HepG2 (cell line): ENCODE results near the gene NAP1L4.

Source experiments
- CTCF ChIP-seq: sonication (generic); formaldehyde crosslinking; IDR thresholded peaks from 2 replicates; pipeline ENCODE4 v1.5.0; 2020; ENCODE audit warnings: mild to moderate bottlenecking, missing genetic modification reagents, moderate library complexity
- MLX ChIP-seq: IDR thresholded peaks from 2 replicates; pipeline ENCODE4 v1.6.1; 2016
- POLR2A ChIP-seq, 2 experiments: IDR thresholded peaks; 2 replicates each; pipeline ENCODE4 v1.6.1; 2011; ENCODE audit warnings: low read depth in 2 of 2, low read length in 2 of 2, mild to moderate bottlenecking in 1 of 2, moderate library complexity in 1 of 2; ENCODE audit not compliant: insufficient read depth in 1 of 2
- ZBTB49 ChIP-seq: sonication (generic); formaldehyde crosslinking; IDR thresholded peaks from 2 replicates; pipeline ENCODE4 v1.4.0; 2020; ENCODE audit warnings: missing genetic modification reagents, borderline replicate concordance
- TF ChIP-seq, protein P1 (sequence below), 2 experiments: fragments of 450-650 bp in 1 of 2; sonication (generic) in 1 of 2; formaldehyde crosslinking in 1 of 2; IDR thresholded peaks; 2 replicates each; pipeline versions ENCODE4 v1.6.1 to v1.8.0; 2016 to 2022; ENCODE audit warnings: antibody characterized with exemption in 1 of 2, mild to moderate bottlenecking in 1 of 2, missing genetic modification reagents in 1 of 2
- TF ChIP-seq, protein P2 (sequence below): sonication (generic); formaldehyde crosslinking; IDR thresholded peaks from 2 replicates; pipeline ENCODE4 v1.4.0; 2020; ENCODE audit warnings: mild to moderate bottlenecking, missing genetic modification reagents, borderline replicate concordance

GRCh38 chr11:2916892-2917645, 75.1 kb downstream of the NAP1L4 start:
- TF ChIP-seq POLR2A (IDR thresholded peaks at IDR 0.05; ENCODE audit: insufficient read depth in 1 of 2, low read depth in 2 of 2, low read length in 2 of 2) (no peak), MLX (no peak), CTCF (CRISPR knock-in tag) (no peak), ZBTB49 (CRISPR knock-in tag) (no peak)
- TF ChIP-seq, protein P1, sequence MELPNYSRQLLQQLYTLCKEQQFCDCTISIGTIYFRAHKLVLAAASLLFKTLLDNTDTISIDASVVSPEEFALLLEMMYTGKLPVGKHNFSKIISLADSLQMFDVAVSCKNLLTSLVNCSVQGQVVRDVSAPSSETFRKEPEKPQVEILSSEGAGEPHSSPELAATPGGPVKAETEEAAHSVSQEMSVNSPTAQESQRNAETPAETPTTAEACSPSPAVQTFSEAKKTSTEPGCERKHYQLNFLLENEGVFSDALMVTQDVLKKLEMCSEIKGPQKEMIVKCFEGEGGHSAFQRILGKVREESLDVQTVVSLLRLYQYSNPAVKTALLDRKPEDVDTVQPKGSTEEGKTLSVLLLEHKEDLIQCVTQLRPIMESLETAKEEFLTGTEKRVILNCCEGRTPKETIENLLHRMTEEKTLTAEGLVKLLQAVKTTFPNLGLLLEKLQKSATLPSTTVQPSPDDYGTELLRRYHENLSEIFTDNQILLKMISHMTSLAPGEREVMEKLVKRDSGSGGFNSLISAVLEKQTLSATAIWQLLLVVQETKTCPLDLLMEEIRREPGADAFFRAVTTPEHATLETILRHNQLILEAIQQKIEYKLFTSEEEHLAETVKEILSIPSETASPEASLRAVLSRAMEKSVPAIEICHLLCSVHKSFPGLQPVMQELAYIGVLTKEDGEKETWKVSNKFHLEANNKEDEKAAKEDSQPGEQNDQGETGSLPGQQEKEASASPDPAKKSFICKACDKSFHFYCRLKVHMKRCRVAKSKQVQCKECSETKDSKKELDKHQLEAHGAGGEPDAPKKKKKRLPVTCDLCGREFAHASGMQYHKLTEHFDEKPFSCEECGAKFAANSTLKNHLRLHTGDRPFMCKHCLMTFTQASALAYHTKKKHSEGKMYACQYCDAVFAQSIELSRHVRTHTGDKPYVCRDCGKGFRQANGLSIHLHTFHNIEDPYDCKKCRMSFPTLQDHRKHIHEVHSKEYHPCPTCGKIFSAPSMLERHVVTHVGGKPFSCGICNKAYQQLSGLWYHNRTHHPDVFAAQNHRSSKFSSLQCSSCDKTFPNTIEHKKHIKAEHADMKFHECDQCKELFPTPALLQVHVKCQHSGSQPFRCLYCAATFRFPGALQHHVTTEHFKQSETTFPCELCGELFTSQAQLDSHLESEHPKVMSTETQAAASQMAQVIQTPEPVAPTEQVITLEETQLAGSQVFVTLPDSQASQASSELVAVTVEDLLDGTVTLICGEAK (IDR thresholded peaks at IDR 0.05) = no peak
- TF ChIP-seq, protein P1 (CRISPR knock-in tag; IDR thresholded peaks at IDR 0.05) = no peak
- TF ChIP-seq, protein P2, sequence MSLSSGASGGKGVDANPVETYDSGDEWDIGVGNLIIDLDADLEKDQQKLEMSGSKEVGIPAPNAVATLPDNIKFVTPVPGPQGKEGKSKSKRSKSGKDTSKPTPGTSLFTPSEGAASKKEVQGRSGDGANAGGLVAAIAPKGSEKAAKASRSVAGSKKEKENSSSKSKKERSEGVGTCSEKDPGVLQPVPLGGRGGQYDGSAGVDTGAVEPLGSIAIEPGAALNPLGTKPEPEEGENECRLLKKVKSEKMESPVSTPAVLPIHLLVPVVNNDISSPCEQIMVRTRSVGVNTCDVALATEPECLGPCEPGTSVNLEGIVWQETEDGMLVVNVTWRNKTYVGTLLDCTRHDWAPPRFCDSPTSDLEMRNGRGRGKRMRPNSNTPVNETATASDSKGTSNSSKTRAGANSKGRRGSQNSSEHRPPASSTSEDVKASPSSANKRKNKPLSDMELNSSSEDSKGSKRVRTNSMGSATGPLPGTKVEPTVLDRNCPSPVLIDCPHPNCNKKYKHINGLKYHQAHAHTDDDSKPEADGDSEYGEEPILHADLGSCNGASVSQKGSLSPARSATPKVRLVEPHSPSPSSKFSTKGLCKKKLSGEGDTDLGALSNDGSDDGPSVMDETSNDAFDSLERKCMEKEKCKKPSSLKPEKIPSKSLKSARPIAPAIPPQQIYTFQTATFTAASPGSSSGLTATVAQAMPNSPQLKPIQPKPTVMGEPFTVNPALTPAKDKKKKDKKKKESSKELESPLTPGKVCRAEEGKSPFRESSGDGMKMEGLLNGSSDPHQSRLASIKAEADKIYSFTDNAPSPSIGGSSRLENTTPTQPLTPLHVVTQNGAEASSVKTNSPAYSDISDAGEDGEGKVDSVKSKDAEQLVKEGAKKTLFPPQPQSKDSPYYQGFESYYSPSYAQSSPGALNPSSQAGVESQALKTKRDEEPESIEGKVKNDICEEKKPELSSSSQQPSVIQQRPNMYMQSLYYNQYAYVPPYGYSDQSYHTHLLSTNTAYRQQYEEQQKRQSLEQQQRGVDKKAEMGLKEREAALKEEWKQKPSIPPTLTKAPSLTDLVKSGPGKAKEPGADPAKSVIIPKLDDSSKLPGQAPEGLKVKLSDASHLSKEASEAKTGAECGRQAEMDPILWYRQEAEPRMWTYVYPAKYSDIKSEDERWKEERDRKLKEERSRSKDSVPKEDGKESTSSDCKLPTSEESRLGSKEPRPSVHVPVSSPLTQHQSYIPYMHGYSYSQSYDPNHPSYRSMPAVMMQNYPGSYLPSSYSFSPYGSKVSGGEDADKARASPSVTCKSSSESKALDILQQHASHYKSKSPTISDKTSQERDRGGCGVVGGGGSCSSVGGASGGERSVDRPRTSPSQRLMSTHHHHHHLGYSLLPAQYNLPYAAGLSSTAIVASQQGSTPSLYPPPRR (CRISPR knock-in tag) = no peak
